ACC112 (cell line): Measurements from ENCODE around the gene RADIL.

Source experiments
- H2AFZ ChIP-seq: fragments of 200-600 bp; sonication (generic); one replicate; pipeline ENCODE4 v1.6.0; 2017; ENCODE audit warnings: antibody characterized with exemption, low read length; ENCODE audit not compliant: unreplicated experiment
- H3K27ac ChIP-seq: fragments of 200-600 bp; sonication (generic); 2 replicates; pipeline ENCODE4 v1.5.1; 2014; ENCODE audit warnings: low read depth, mild to moderate bottlenecking, antibody characterized with exemption, low read length, moderate library complexity
- H3K27me3 ChIP-seq: fragments of 200-600 bp; sonication (generic); 2 replicates; pipeline ENCODE4 v1.6.1; 2014; ENCODE audit warnings: mild to moderate bottlenecking, antibody characterized with exemption, low read length, moderate library complexity, mixed read lengths; ENCODE audit not compliant: insufficient read depth
- H3K36me3 ChIP-seq: fragments of 200-600 bp; sonication (generic); 2 replicates; pipeline ENCODE4 v1.6.1; 2016; ENCODE audit warnings: mild to moderate bottlenecking, antibody characterized with exemption, low read length, moderate library complexity, mixed read lengths; ENCODE audit not compliant: insufficient read depth
- H3K4me1 ChIP-seq: fragments of 200-600 bp; sonication (generic); one replicate; pipeline ENCODE4 v1.6.1; 2016; ENCODE audit warnings: low read length, mixed read lengths; ENCODE audit not compliant: insufficient read depth, unreplicated experiment, control insufficient read depth
- H3K4me3 ChIP-seq: fragments of 200-600 bp; sonication (generic); 2 replicates; pipeline ENCODE4 v1.5.1; 2014; ENCODE audit warnings: mild to moderate bottlenecking, low read depth, low read length
- H3K79me2 ChIP-seq: fragments of 200-600 bp; sonication (generic); one replicate; pipeline ENCODE4 v1.6.0; 2016; ENCODE audit warnings: low read length; ENCODE audit not compliant: control insufficient read depth, unreplicated experiment, insufficient read depth

The RADIL gene

GRCh38 chr7:4836206-4836661 is 47.3 kb downstream of the RADIL start:
- Histone ChIP-seq H3K27me3 (no peaks in the 10 kb centered on the region), H3K4me1 (no peaks in the 10 kb centered on the region), H3K36me3 (no peaks in the 10 kb centered on the region), H3K79me2 (no peaks in the 10 kb centered on the region), H3K4me3 (no peak overlapping the region), H3K27ac (no peak overlapping the region), H2AFZ (no peak overlapping the region)

- H3K4me1 ChIP-seq: no peaks in the 10 kb centered on the region
- no peak overlapping the region for H2AFZ ChIP-seq
- H3K79me2 ChIP-seq: no peaks in the 10 kb centered on the region
- no peaks in the 10 kb centered on the region for H3K27me3 ChIP-seq
- H3K27ac ChIP-seq: no peak overlapping the region
- no peaks in the 10 kb centered on the region for H3K36me3 ChIP-seq
- H3K4me3 ChIP-seq: no peak overlapping the region
These were observed 47.9 kb downstream of the RADIL start for GRCh38 chr7:4835398-4836205.

GRCh38 chr7:4834601-4835397 is 48.7 kb downstream of the RADIL start:
- no peak overlapping the region for H2AFZ ChIP-seq
- H3K27ac ChIP-seq: no peak overlapping the region
- H3K27me3 ChIP-seq: no peaks in the 10 kb centered on the region
- no peaks in the 10 kb centered on the region for H3K36me3 ChIP-seq
- no peaks in the 10 kb centered on the region for H3K79me2 ChIP-seq
- H3K4me1 ChIP-seq: no peaks in the 10 kb centered on the region
- H3K4me3 ChIP-seq: no peak overlapping the region

GRCh38 chr7:4833691-4834600 is 49.6 kb downstream of the RADIL start:
- H3K79me2 ChIP-seq: no peaks in the 10 kb centered on the region

GRCh38 chr7:4833176-4833575 is 50.3 kb downstream of the RADIL start:
- no peaks in the 10 kb centered on the region for H3K4me1 ChIP-seq
- no peaks in the 10 kb centered on the region for H3K79me2 ChIP-seq
- H3K36me3 ChIP-seq: no peaks in the 10 kb centered on the region
- H3K4me3 ChIP-seq: no peak overlapping the region
- H3K27ac ChIP-seq: no peak overlapping the region
- H3K27me3 ChIP-seq: no peaks in the 10 kb centered on the region
- no peak overlapping the region for H2AFZ ChIP-seq

More at GRCh38 chr7:4833691-4834600, 49.6 kb downstream of the RADIL start:
- Histone ChIP-seq H3K27me3 (no peaks in the 10 kb centered on the region), H3K27ac (no peak overlapping the region), H3K36me3 (no peaks in the 10 kb centered on the region), H3K4me1 (no peaks in the 10 kb centered on the region), H2AFZ (no peak overlapping the region), H3K4me3 (no peak overlapping the region)

GRCh38 chr7:4832711-4833110 is 50.8 kb downstream of the RADIL start:
- Histone ChIP-seq H3K4me1 (no peaks in the 10 kb centered on the region), H3K27ac (no peak overlapping the region), H3K79me2 (no peaks in the 10 kb centered on the region), H3K36me3 (no peaks in the 10 kb centered on the region), H2AFZ (no peak overlapping the region), H3K4me3 (no peak overlapping the region), H3K27me3 (no peaks in the 10 kb centered on the region)

- Histone ChIP-seq H2AFZ (no peak overlapping the region), H3K4me3 (no peak overlapping the region), H3K79me2 (no peaks in the 10 kb centered on the region), H3K27me3 (no peaks in the 10 kb centered on the region), H3K36me3 (no peaks in the 10 kb centered on the region), H3K4me1 (no peaks in the 10 kb centered on the region), H3K27ac (no peak overlapping the region)
These were observed 51.6 kb downstream of the RADIL start for GRCh38 chr7:4831723-4832495.

GRCh38 chr7:4830176-4830575 is 53.3 kb downstream of the RADIL start:
- Histone ChIP-seq H3K36me3 (no peaks in the 10 kb centered on the region), H3K27me3 (no peaks in the 10 kb centered on the region), H3K27ac (no peak overlapping the region), H3K4me3 (no peak overlapping the region), H2AFZ (no peak overlapping the region), H3K79me2 (no peaks in the 10 kb centered on the region), H3K4me1 (no peaks in the 10 kb centered on the region)

GRCh38 chr7:4828720-4829383 is 54.7 kb downstream of the RADIL start:
- H3K4me3 ChIP-seq: no peak overlapping the region

More at GRCh38 chr7:4828720-4829383, 54.7 kb downstream of the RADIL start:
- H2AFZ ChIP-seq: no peak overlapping the region
- no peaks in the 10 kb centered on the region for H3K4me1 ChIP-seq
- H3K27ac ChIP-seq: no peak overlapping the region
- H3K79me2 ChIP-seq: no peaks in the 10 kb centered on the region
- H3K36me3 ChIP-seq: no peaks in the 10 kb centered on the region
- H3K27me3 ChIP-seq: no peaks in the 10 kb centered on the region
